K562 (cell line): Measurements from ENCODE around the gene VRK2. TPM values are rescaled to one million over a fixed set of nuclear protein-coding genes. Genes with fewer than 3 reads are reported as not detected.

Experiments
- ATAC-seq: fragments of 200-7000 bp; cut with Tn5 transposase; 3 replicates; pipeline ENCODE4 v1.9.1; 2020; ENCODE audit warnings: moderate library complexity
- BruUV-seq: library from RNA; stranded (reverse); fragments of 400-500 nt; replicated peaks from 2 replicates; lab custom pipeline; 2021; lab: Mats Ljungman, UMichigan
- CTCF ChIA-PET: fragments of 300-600 bp; formaldehyde crosslinking; extraction: SDS; loops from one replicate; lab custom pipeline; 2021; ENCODE audit warnings: low intra/inter-chr PET ratio; lab: Yijun Ruan, JAX
- POLR2A ChIA-PET: fragments of 300-600, 350-650 bp; sonication (Branson Sonifier 250); formaldehyde crosslinking; extraction: SDS; loops from one replicate; lab custom pipeline; 2021; ENCODE audit warnings: antibody characterized with exemption, inconsistent platforms; lab: Yijun Ruan, JAX
- DNase-seq, 4 experiments: peaks; one replicate each; pipeline versions ENCODE4 v3.0.0 to v3.0.0-alpha.2; 2011 to 2018; ENCODE audit warnings: low spot score in 3 of 4, mixed read lengths in 3 of 4; ENCODE audit errors: extremely low read depth in 1 of 4
- FAIRE-seq: peaks from 2 replicates; lab custom pipeline; 2011; peaks lifted over from hg19 to GRCh38; lab: Jason Lieb, UNC
- H2AFZ ChIP-seq: 2 replicates; pipeline ENCODE4 v1.6.0; 2011; ENCODE audit warnings: low read depth, low read length, control low read depth, inconsistent platforms
- H3K27ac ChIP-seq: fragments of 200-600 bp; 3 replicates; pipeline ENCODE4 v1.8.0; 2011; ENCODE audit warnings: low read depth, mild to moderate bottlenecking, control low read depth, inconsistent platforms, low read length, moderate library complexity, mixed read lengths; ENCODE audit errors: extremely low read depth
- H3K27me3 ChIP-seq, 2 experiments: fragments of 300-600 bp in 1 of 2; 2 replicates in 1 of 2; 3 replicates in 1 of 2; pipeline versions ENCODE4 v1.6.0 to v1.8.0; 2011; ENCODE audit warnings: inconsistent platforms in 2 of 2, low read length in 2 of 2, mild to moderate bottlenecking in 1 of 2, mixed read lengths in 1 of 2, moderate library complexity in 1 of 2; ENCODE audit not compliant: control insufficient read depth in 2 of 2, insufficient read depth in 2 of 2
- H3K36me3 ChIP-seq: fragments of 300-600 bp; 3 replicates; pipeline ENCODE4 v1.8.0; 2011; ENCODE audit warnings: mild to moderate bottlenecking, low read length, inconsistent platforms; ENCODE audit not compliant: control insufficient read depth, insufficient read depth
- H3K4me1 ChIP-seq, 2 experiments: fragments of 200-600 bp in 1 of 2; replicated peaks in 1 of 2; 2 replicates in 1 of 2; 3 replicates in 1 of 2; pipeline versions ENCODE4 v1.5.1 to v1.8.0; 2011; ENCODE audit warnings: inconsistent platforms in 2 of 2, low read length in 2 of 2, mild to moderate bottlenecking in 1 of 2, mixed read lengths in 1 of 2, moderate library complexity in 1 of 2; ENCODE audit not compliant: control insufficient read depth in 2 of 2, insufficient read depth in 2 of 2
- H3K4me2 ChIP-seq: 2 replicates; pipeline ENCODE4 v1.6.1; 2011; ENCODE audit warnings: low read length, control low read depth, inconsistent platforms, mixed read lengths; ENCODE audit not compliant: insufficient read depth
- H3K4me3 ChIP-seq: fragments of 200-600 bp; sonication (generic), shearing (Covaris generic); 2 replicates; pipeline ENCODE4 v1.5.1; 2016; ENCODE audit warnings: control low read depth, inconsistent platforms
- H3K79me2 ChIP-seq: fragments of 200-600 bp; 3 replicates; pipeline ENCODE4 v1.8.0; 2011; ENCODE audit warnings: low read length, inconsistent platforms; ENCODE audit not compliant: control insufficient read depth, insufficient read depth
- H3K9ac ChIP-seq, 2 experiments: 2 replicates each; pipeline versions ENCODE4 v1.6.0 to v1.6.1; 2011; ENCODE audit warnings: low read depth in 2 of 2, low read length in 2 of 2, control low read depth in 1 of 2, inconsistent platforms in 1 of 2, mild to moderate bottlenecking in 1 of 2, mixed read lengths in 1 of 2; ENCODE audit not compliant: insufficient read depth in 1 of 2
- H3K9me1 ChIP-seq: one replicate; pipeline ENCODE4 v1.6.0; 2011; ENCODE audit warnings: inconsistent platforms, mild to moderate bottlenecking, low read length, moderate library complexity; ENCODE audit not compliant: control insufficient read depth, insufficient read depth
- H3K9me3 ChIP-seq: replicated peaks from 2 replicates; pipeline ENCODE4 v1.5.1; 2011; ENCODE audit warnings: low read depth, low read length, inconsistent platforms; ENCODE audit not compliant: control insufficient read depth, insufficient read depth
- H4K20me1 ChIP-seq: replicated peaks from 2 replicates; pipeline ENCODE4 v1.6.1; 2011; ENCODE audit warnings: low read length, inconsistent platforms, mixed read lengths; ENCODE audit not compliant: control insufficient read depth, insufficient read depth
- CTBP1 ChIP-seq: fragments of 450-650 bp; IDR thresholded peaks from 2 replicates; pipeline ENCODE4 v1.6.1; 2016; ENCODE audit warnings: borderline replicate concordance
- ETS2 ChIP-seq: IDR thresholded peaks from 2 replicates; pipeline ENCODE4 v1.6.1; 2016; ENCODE audit warnings: borderline replicate concordance, missing genetic modification characterization, mild to moderate bottlenecking, moderate library complexity, missing compliant biosample characterization; ENCODE audit not compliant: poor library complexity, severe bottlenecking
- MTA3 ChIP-seq: fragments of 450-650 bp; formaldehyde crosslinking; IDR thresholded peaks from 2 replicates; pipeline ENCODE4 v1.6.1; 2017; ENCODE audit warnings: mild to moderate bottlenecking, borderline replicate concordance
- STAG1 ChIP-seq: sonication (generic); formaldehyde crosslinking; IDR thresholded peaks from 2 replicates; pipeline ENCODE4 v1.5.0; 2020; ENCODE audit warnings: missing genetic modification reagents, borderline replicate concordance
- ZNF408 ChIP-seq: fragments of 250-450 bp; sonication (Bioruptor Pico); IDR thresholded peaks from 2 replicates; pipeline ENCODE4 v1.4.0; 2020; ENCODE audit warnings: low read depth, mild to moderate bottlenecking, moderate library complexity
- WGBS: fragments of 100-300 bp; shearing (Covaris generic); methylation state at CpG from one replicate; pipeline ENCODE4 v1.1.6; 2016; ENCODE audit warnings: low coverage, mixed read lengths; ENCODE audit not compliant: insufficient coverage; ENCODE audit errors: missing lambda C conversion rate; 5-methylcytosine and 5-hydroxymethylcytosine counted together
- in situ Hi-C: fragments of 300-500 bp; cut with MboI; formaldehyde crosslinking; loops from 4 replicates; pipeline ENCODE4 v1.15.0; 2018; ENCODE audit warnings: inconsistent platforms, mixed read lengths
- intact Hi-C: fragments of 100-400 bp; cut with micrococcal nuclease; formaldehyde crosslinking; loops from 2 replicates; pipeline ENCODE4 v1.14.2; 2022
- polyA plus RNA-seq, 8 experiments: library from polyadenylated mRNA; depleted of rRNA in 4 of 8; stranded (reverse) in 5 of 8; unstranded in 3 of 8; fragments of >200 nt; fragmentation: Nextera tagmentation in 2 of 8; fragmentation: Illumina TruSeq in 1 of 8; extraction: Ambion mirVana in 2 of 8; extraction: Trizol in 1 of 8; gene quantifications; 2 replicates each; pipeline versions ENCODE4 v1.2.1 to v1.2.3, GENCODE V29; 2011 to 2014; ENCODE audit warnings: inconsistent platforms in 1 of 8, missing spikeins in 1 of 8
- total RNA-seq, 7 experiments: library from RNA; depleted of rRNA in 6 of 7; stranded (reverse); fragments of >200 nt in 6 of 7; fragmentation: Illumina TruSeq in 2 of 7; extraction: Trizol in 2 of 7; gene quantifications; 2 replicates each; pipeline versions ENCODE4 v1.2.1 to v1.2.3, GENCODE V29; 2011 to 2021; ENCODE audit warnings: low replicate concordance in 1 of 7
- TF ChIP-seq, protein P1 (sequence below), 2 experiments: IDR thresholded peaks in 1 of 2; conservative IDR thresholded peaks in 1 of 2; 2 replicates each; pipeline ENCODE4 v1.6.1; 2016; ENCODE audit warnings: low read depth in 2 of 2, mild to moderate bottlenecking in 1 of 2, missing compliant biosample characterization in 1 of 2, missing genetic modification characterization in 1 of 2, moderate library complexity in 1 of 2

VRK2 gene
- total and polyA plus RNA-seq, 9 of the 15 experiments (the other 6 are each of a cell fraction or from before 2014, with no cell fraction given): 22.6 to 49.2 (median 36.2) TPM

- Histone ChIP-seq H3K4me3 (no peak overlapping the region), H3K27me3 (no peaks in the 10 kb centered on the region)
- POLR2A ChIA-PET: no interaction called here
- 0% methylated on average over 1 of the region's 1 CpG for WGBS
- BruUV-seq: no TSS peak
- no peak for TF ChIP-seq MTA3
- TF ChIP-seq CTBP1: no peak
- no peak for TF ChIP-seq STAG1 (CRISPR knock-in tag)
- no peak for TF ChIP-seq ETS2 (tag)
- TF ChIP-seq ZNF408 (CRISPR knock-in tag): no peak
- TF ChIP-seq, protein P1, sequence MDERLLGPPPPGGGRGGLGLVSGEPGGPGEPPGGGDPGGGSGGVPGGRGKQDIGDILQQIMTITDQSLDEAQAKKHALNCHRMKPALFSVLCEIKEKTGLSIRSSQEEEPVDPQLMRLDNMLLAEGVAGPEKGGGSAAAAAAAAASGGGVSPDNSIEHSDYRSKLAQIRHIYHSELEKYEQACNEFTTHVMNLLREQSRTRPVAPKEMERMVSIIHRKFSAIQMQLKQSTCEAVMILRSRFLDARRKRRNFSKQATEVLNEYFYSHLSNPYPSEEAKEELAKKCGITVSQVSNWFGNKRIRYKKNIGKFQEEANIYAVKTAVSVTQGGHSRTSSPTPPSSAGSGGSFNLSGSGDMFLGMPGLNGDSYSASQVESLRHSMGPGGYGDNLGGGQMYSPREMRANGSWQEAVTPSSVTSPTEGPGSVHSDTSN (CRISPR knock-in tag; IDR thresholded peaks at IDR 0.05; ENCODE audit: low read depth): no peak
- TF ChIP-seq, protein P1 (tag; conservative IDR thresholded peaks at IDR 0.05; ENCODE audit: low read depth): no peak
- TF ChIP-seq, all 486 proteins: peak for 0
- no peaks in the 10 kb centered on the region; a peak in 1 of 5 replicates for H3K4me1 ChIP-seq
- no peaks in the 10 kb centered on the region for H3K9me3 ChIP-seq
- CTCF ChIA-PET: no interaction called here
- H2AFZ ChIP-seq: no peak overlapping the region
- DNase-seq: no peak
- no peaks in the 10 kb centered on the region for H3K79me2 ChIP-seq
- H3K9me1 ChIP-seq: no peaks in the 10 kb centered on the region
- H3K4me2 ChIP-seq: no peak overlapping the region
- no peak; the same call in 2 of the 3 replicates for ATAC-seq
- H3K9ac ChIP-seq: no peak overlapping the region
- H3K27ac ChIP-seq: no peak overlapping the region
- FAIRE-seq: no peak
- no peaks in the 10 kb centered on the region for H3K36me3 ChIP-seq
- H4K20me1 ChIP-seq: no peaks in the 10 kb centered on the region
- intact Hi-C loops (no loop called here), in situ Hi-C loops (no loop called here)
Observed at GRCh38 chr2:58032764-58033080, 13.9 kb upstream of the VRK2 start.
